Astrocyte (in vitro differentiated cells and primary cell): ENCODE results near the gene RSRC2. TPM values are rescaled to one million over a fixed set of nuclear protein-coding genes. Genes with fewer than 3 reads are reported as not detected.

ENCODE experiments used
- DNase-seq: peaks from one replicate; pipeline ENCODE4 v3.0.0-alpha.2; 2010; ENCODE audit warnings: low read depth
- FAIRE-seq: peaks from 2 replicates; lab custom pipeline; 2011; peaks lifted over from hg19 to GRCh38; lab: Jason Lieb, UNC
- H2AFZ ChIP-seq: 2 replicates; pipeline ENCODE4 v1.6.0; 2012; ENCODE audit warnings: low read depth, low read length, inconsistent platforms
- H3K27ac ChIP-seq: 2 replicates; pipeline ENCODE4 v1.5.1; 2011; ENCODE audit warnings: low read depth, low read length, inconsistent platforms
- H3K27me3 ChIP-seq: 2 replicates; pipeline ENCODE4 v1.6.0; 2011; ENCODE audit warnings: low read length, inconsistent platforms; ENCODE audit not compliant: insufficient read depth
- H3K36me3 ChIP-seq: 2 replicates; pipeline ENCODE4 v1.5.1; 2011; ENCODE audit warnings: low read length, inconsistent platforms; ENCODE audit not compliant: insufficient read depth
- H3K4me1 ChIP-seq: 2 replicates; pipeline ENCODE4 v1.5.1; 2011; ENCODE audit warnings: low read length, inconsistent platforms; ENCODE audit not compliant: insufficient read depth
- H3K4me2 ChIP-seq: 2 replicates; pipeline ENCODE4 v1.6.0; 2012; ENCODE audit warnings: low read length, inconsistent platforms
- H3K4me3 ChIP-seq: 2 replicates; pipeline ENCODE4 v1.5.1; 2011; ENCODE audit warnings: low read depth, mild to moderate bottlenecking, low read length, inconsistent platforms; ENCODE audit not compliant: insufficient read depth
- H3K79me2 ChIP-seq: 2 replicates; pipeline ENCODE4 v1.6.0; 2012; ENCODE audit warnings: mild to moderate bottlenecking, low read length, inconsistent platforms; ENCODE audit not compliant: insufficient read depth
- H3K9ac ChIP-seq: 2 replicates; pipeline ENCODE4 v1.6.0; 2012; ENCODE audit warnings: mild to moderate bottlenecking, low read length, inconsistent platforms
- H3K9me3 ChIP-seq: 2 replicates; pipeline ENCODE4 v1.5.1; 2012; ENCODE audit warnings: low read depth, mild to moderate bottlenecking, low read length, inconsistent platforms; ENCODE audit not compliant: insufficient read depth
- H4K20me1 ChIP-seq: 2 replicates; pipeline ENCODE4 v1.6.0; 2012; ENCODE audit warnings: low read length, inconsistent platforms; ENCODE audit not compliant: insufficient read depth
- H3K27ac Mint-ChIP-seq: one replicate; pipeline ENCODE4 v1.8.0; 2021; ENCODE audit warnings: mild to moderate bottlenecking, mixed read lengths; ENCODE audit not compliant: unreplicated experiment
- H3K27me3 Mint-ChIP-seq: one replicate; pipeline ENCODE4 v1.8.0; 2021; ENCODE audit warnings: low read depth, mixed read lengths; ENCODE audit not compliant: unreplicated experiment
- H3K36me3 Mint-ChIP-seq: one replicate; pipeline ENCODE4 v1.8.0; 2021; ENCODE audit warnings: low read depth, mixed read lengths; ENCODE audit not compliant: unreplicated experiment
- H3K4me1 Mint-ChIP-seq: one replicate; pipeline ENCODE4 v1.8.0; 2021; ENCODE audit warnings: low read depth, mixed read lengths; ENCODE audit not compliant: unreplicated experiment
- H3K4me3 Mint-ChIP-seq: one replicate; pipeline ENCODE4 v1.8.0; 2021; ENCODE audit warnings: mild to moderate bottlenecking, moderate library complexity, mixed read lengths; ENCODE audit not compliant: unreplicated experiment
- H3K9me3 Mint-ChIP-seq: one replicate; pipeline ENCODE4 v1.8.0; 2021; ENCODE audit warnings: mild to moderate bottlenecking, mixed read lengths; ENCODE audit not compliant: unreplicated experiment
- CTCF ChIP-seq: IDR thresholded peaks from 2 replicates; pipeline ENCODE4 v1.5.1; 2011; ENCODE audit warnings: low read depth, mild to moderate bottlenecking, inconsistent platforms, low read length, moderate library complexity; ENCODE audit not compliant: insufficient read depth
- EZH2 ChIP-seq: IDR thresholded peaks from 2 replicates; pipeline ENCODE4 v1.6.1; 2012; ENCODE audit warnings: mild to moderate bottlenecking, low read length, inconsistent platforms; ENCODE audit not compliant: insufficient read depth
- total RNA-seq: library from RNA; stranded (reverse); gene quantifications from 2 replicates; pipeline ENCODE4 v1.2.1, GENCODE V29; 2021

Gene RSRC2
- total RNA-seq, 1 donor from 2014 or later, result 56.3 TPM

GRCh38 chr12:122560138-122560537 is 33.4 kb upstream of the RSRC2 start:
- no peak overlapping the region for H2AFZ ChIP-seq
- Mint-ChIP-seq H3K4me1 (no peaks in the 10 kb centered on the region), H3K36me3 (no peaks in the 10 kb centered on the region), H3K4me3 (no peak overlapping the region), H3K9me3 (no peaks in the 10 kb centered on the region), H3K27ac (no peak overlapping the region), H3K27me3 (no peaks in the 10 kb centered on the region)
- no peaks in the 10 kb centered on the region for H4K20me1 ChIP-seq
- H3K9ac ChIP-seq, result no peak overlapping the region
- DNase-seq, result no peak
- no peak for FAIRE-seq
- H3K27me3 ChIP-seq, result no peaks in the 10 kb centered on the region
- no peaks in the 10 kb centered on the region for H3K79me2 ChIP-seq
- no peak overlapping the region for H3K4me3 ChIP-seq
- no peak overlapping the region for H3K27ac ChIP-seq
- TF ChIP-seq CTCF (no peak), EZH2 (no peak)
- no peaks in the 10 kb centered on the region for H3K9me3 ChIP-seq
- H3K4me1 ChIP-seq, result no peaks in the 10 kb centered on the region
- peaks cover 7% of the 10 kb centered on the region for H3K36me3 ChIP-seq
- no peak overlapping the region for H3K4me2 ChIP-seq

GRCh38 chr12:122558745-122559641 is 32.3 kb upstream of the RSRC2 start:
- FAIRE-seq, result no peak
- H3K36me3 ChIP-seq, result peaks cover 7% of the 10 kb centered on the region

GRCh38 chr12:122547330-122547729 is 20.6 kb upstream of the RSRC2 start:
- FAIRE-seq (no peak), DNase-seq (no peak)
- Histone ChIP-seq H3K27me3 (no peaks in the 10 kb centered on the region), H2AFZ (no peak overlapping the region), H3K9me3 (no peaks in the 10 kb centered on the region), H3K4me2 (no peak overlapping the region), H3K79me2 (no peaks in the 10 kb centered on the region), H3K9ac (no peak overlapping the region), H3K4me1 (no peaks in the 10 kb centered on the region), H4K20me1 (no peaks in the 10 kb centered on the region), H3K27ac (no peak overlapping the region), H3K36me3 (peaks cover 23% of the 10 kb centered on the region), H3K4me3 (no peak overlapping the region)
- TF ChIP-seq EZH2 (no peak), CTCF (no peak)
- Mint-ChIP-seq H3K9me3 (no peaks in the 10 kb centered on the region), H3K4me3 (no peak overlapping the region), H3K27me3 (no peaks in the 10 kb centered on the region), H3K36me3 (peaks cover 5% of the 10 kb centered on the region), H3K4me1 (peaks cover 4% of the 10 kb centered on the region), H3K27ac (no peak overlapping the region)

More at GRCh38 chr12:122558745-122559641, 32.3 kb upstream of the RSRC2 start:
- no peaks in the 10 kb centered on the region for H3K27me3 Mint-ChIP-seq
- H3K4me1 ChIP-seq, result no peaks in the 10 kb centered on the region
- DNase-seq, result no peak
- no peaks in the 10 kb centered on the region for H3K36me3 Mint-ChIP-seq
- no peak overlapping the region for H3K4me3 Mint-ChIP-seq
- no peak for TF ChIP-seq EZH2
- no peak overlapping the region for H3K9ac ChIP-seq
- no peak overlapping the region for H3K4me3 ChIP-seq
- H3K4me1 Mint-ChIP-seq, result no peaks in the 10 kb centered on the region
- no peaks in the 10 kb centered on the region for H3K79me2 ChIP-seq
- H4K20me1 ChIP-seq, result no peaks in the 10 kb centered on the region
- H3K27ac Mint-ChIP-seq, result no peak overlapping the region
- no peaks in the 10 kb centered on the region for H3K9me3 Mint-ChIP-seq
- no peak overlapping the region for H3K27ac ChIP-seq
- H3K4me2 ChIP-seq, result no peak overlapping the region
- no peak overlapping the region for H2AFZ ChIP-seq
- H3K9me3 ChIP-seq, result no peaks in the 10 kb centered on the region
- H3K27me3 ChIP-seq, result no peaks in the 10 kb centered on the region
